HG03196 (cell line): ENCODE data around the gene VPS11.
"Not testable (repeated sequence)": the region's sequence is repeated elsewhere in the genome, so short reads cannot be mapped to it uniquely, and the experiment has no call there.

Source experiments
- ATAC-seq: cut with Tn5 transposase; IDR thresholded peaks from one replicate; pipeline ENCODE4 v1.9.1; 2021; ENCODE audit not compliant: unreplicated experiment

VPS11 gene

DNA sequence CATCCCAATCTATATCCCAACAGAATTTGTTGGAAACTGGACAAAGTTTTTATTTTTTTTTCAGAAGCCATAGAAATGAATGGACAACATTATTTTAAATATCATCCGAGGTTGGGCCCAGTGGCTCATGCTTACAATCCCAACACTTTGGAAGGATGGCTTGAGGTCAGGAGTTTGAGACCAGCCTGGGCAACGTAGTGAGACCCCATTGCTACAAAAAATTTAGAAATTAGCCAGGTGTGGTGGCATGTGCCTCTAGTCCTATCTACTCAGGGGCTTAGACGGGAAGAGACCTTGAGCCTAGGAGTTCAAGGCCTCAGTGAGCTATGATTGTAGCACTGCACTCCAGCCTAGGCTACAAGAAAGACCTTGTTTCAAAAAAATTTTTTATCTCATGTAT lies 32.8 kb upstream of the VPS11 start:
- ATAC-seq, result no peak

DNA sequence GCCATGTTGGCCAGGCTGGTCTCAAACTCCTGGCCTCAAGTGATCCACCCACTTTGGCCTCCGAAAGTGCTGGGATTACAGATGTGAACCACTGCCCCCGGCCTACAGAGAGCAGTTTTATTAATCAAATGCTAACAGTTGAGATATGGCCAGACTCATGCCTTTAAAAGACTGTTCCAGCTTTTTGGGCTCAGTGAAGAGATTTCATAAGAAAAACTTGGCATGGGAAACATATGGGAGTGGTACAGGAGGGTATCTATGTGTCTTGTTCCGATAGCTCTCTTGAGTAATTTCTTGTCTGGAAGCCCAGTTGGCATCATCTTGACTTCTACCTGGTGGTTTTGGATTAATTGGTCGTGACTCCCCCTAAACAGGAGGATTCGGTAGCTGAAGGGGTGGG lies 28.7 kb upstream of the VPS11 start:
- ATAC-seq, result no peak

DNA sequence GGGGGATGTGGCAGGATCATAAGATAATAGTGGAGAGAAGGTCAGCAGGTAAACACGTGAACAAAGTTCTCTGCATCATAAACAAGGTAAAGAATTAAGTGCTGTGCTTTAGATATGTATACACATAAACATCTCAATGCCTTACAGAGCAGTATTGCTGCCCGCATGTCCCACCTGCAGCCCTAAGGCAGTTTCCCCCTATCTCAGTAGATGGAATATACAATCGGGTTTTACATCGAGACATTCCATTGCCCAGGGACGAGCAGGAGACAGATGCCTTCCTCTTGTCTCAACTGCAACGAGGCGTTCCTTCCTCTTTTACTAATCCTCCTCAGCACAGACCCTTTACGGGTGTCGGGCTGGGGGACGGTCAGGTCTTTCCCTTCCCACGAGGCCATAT lies 28.1 kb upstream of the VPS11 start:
- ATAC-seq, result not testable (repeated sequence)

DNA sequence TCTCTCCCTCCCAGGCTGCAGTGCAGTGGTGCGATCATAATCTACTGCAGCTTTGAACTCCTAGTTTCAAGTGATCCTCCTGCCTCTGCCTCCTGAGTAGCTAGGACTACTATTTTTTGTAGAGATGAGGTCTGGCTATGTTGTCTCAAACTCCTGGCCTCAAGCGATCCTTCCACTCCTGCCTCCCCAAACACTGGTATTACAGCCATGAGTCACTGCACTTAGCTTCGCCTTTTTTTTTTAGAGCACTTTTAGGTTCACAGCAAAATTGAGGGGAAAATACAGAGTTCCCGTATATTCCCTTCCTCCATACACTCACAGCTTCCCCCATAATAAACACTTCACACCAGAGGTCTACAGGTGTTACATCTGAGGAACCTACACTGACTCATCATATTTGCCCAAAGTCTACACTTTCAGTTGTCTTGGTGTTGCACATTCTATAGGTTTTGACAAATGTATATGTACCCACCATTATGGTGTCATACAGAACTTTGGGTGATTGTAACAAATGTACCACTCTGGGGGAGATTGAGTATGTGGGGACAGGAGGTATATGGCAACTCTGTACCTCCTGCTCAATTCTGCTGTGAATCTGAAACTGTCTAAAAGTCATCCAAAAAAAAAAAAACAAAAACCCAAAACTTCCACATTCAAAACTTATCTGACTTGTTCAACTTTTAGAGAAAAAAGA lies 25.6 kb upstream of the VPS11 start:
- ATAC-seq, result no peak

DNA sequence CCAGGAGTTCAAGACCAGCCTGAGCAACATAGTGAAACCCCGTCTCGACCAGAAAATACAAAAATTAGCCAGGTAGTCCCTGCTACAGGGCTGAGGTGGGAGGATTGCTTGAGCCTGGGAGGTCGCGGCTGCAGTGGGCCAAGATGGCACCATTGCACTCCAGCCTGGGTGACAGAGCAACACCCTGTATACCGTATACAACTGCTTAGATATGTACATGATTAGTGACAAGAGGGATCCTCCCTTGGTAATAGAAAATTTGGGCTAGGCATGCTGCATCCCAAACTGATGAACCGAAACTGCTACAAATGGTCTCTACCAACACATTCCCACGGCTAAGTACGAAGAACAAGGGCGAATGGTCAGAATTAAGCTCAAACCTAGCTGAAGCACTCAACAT lies 24.7 kb upstream of the VPS11 start:
- no peak for ATAC-seq

DNA sequence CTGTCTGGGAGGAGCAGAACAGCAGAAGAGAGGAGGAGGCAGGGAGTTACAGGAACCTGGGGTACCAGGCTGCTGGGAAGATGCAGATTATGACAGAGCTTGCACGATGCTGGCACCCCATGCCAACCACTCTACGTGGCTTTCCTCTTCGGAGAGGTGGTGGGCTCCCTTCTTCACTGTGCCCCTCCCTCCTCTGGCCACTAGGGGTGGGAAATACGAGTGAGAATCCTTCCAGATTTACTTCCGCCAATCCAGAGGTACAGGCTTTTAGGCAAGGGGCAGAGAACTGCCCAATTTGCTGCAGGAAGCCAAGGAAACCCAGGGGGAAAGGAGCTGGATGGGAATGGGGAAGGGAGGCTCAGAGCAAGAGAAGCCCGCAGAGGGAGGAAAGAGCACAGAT lies 22.9 kb upstream of the VPS11 start:
- ATAC-seq, result no peak

DNA sequence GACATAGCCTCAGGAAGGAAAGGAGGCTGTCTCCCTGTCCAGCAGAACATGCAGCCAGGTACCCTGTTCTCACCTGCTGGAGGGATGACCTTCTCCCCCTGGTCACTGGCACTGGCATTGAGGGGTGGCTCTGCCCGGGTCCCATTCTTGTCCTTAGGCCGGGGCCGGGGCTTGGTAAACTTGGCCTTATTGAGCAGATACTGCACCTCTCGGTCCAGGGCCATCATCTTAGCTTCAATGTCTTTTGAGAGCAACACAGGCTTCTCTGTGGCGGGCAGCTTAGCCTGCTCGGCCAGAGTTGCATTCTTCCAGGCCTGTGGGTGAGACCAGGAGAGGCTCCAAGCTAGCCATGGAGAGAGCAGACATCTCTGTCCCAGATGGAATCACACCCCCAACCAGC lies 21.1 kb upstream of the VPS11 start:
- no peak for ATAC-seq

DNA sequence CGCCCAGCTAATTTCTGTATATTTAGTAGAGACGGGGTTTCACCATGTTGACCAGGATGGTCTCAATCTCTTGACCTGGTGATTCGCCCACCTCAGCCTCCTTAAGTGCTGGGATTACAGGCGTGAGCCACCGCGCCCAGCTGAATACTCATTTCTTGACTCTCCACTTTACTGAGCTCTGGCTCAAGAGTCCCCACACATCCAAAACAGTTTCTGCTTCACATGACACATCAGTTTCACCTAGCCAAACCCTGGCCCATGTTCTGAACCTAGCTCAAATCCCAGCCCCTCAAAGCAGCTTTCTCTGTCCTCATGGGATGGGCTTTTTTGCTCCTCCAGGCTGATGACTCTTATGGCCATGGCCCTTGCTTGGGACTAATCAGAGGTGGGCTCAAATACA lies 20.4 kb upstream of the VPS11 start:
- ATAC-seq, result no peak

DNA sequence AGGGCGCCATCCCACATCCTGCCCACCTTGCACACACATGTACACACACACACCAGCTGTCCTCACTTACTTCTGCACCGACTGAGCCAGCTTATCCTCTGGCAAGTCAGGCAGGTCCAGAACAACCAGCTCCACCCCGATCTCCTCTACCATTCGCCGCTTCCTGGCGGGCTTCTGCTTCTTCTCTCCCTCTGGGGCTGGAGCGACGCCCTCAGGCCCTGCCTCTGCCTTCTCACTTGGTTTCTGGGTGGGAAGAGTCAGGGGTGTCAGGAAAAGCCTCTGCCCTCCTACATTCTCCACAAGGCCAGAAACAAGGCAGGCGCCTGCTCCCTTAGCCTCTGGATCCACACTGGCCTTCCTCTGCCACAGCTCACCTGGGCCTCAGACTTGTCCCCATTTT lies 19.0 kb upstream of the VPS11 start:
- ATAC-seq, result no peak

DNA sequence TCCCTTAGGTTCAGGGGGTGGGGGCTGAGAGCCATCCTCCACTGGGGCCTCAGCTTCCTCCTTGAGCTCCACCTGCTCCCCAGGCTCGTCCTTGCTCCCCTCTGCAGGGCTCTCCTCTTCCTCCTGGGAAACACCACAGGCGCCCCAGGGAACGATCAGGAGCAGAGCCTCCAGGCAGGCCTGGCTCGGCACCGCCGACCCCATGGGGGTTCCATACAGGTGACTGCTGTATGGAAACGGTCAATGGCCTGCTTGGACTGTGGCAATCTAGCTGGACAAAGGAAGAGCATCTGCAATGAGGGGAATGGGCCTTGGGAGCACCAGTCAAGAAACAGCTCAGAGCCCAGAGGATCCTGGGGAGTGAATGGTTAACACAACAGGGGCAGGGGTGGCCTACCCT lies 18.5 kb upstream of the VPS11 start:
- no peak for ATAC-seq

DNA sequence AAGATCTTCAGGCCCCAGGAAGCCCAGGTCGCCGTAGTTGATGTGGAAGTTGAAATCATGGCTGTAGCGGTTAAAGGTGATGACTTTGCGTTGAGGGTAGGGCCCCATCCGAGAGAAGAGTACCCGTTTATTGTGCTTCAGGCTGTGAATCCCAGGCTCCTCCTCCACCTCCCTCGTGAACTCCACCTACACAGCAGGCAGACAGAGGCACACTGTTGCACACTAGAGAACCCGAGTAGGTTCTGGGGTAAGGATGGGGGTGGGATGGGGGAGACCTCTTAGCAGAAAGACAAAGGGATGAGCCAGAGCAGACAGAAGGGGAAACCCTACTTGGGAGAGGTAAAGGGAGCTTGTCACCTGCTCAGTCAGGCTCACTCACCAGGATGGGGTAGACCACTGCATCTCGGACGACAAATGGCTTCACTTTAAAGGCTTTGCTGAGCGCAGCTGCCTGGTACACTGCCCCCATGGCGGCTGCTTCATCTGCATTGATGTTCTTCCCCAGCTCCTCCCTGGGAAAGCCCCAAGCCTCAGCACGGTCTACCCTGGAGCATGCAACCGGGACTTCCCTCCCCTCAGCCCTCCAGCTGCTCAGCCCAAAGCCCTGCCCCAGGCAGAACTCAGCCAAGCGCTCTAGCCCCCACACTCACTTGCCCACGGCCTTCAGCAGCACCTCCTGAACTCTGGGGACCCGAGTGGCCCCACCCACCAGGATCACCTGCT lies 16.0 kb upstream of the VPS11 start:
- ATAC-seq, result peak; percentile 38

DNA sequence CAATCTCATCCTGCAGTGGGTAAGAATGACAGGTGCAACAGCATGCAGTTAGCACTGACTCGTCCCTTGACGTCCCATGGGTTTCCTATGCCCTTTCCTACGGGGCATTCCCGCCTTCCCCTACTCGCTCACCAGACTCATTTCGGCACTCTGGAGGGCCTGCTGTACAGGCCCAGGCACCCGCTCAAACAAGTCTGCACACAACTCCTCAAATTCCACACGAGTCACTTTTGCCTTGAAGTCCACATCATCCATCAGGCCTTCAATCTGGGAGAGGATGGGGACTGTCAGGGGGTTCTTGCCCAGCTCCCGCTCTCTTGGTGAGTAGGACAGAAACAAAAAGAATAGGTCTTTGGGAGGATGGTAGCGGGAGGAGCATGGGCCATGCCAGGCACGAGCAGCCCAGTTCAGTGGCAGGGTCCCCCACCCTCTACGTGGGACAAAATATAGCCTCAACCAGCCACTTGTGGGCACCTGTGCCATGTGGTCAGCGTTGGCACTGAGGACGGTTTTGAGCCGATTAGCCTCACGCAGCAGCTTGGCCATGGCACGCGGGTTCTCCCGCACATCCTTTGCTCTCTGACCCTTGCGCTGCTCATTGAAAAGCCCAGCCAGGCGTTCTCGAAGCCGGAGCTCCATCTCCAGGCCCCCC lies 15.3 kb upstream of the VPS11 start:
- no peak for ATAC-seq

DNA sequence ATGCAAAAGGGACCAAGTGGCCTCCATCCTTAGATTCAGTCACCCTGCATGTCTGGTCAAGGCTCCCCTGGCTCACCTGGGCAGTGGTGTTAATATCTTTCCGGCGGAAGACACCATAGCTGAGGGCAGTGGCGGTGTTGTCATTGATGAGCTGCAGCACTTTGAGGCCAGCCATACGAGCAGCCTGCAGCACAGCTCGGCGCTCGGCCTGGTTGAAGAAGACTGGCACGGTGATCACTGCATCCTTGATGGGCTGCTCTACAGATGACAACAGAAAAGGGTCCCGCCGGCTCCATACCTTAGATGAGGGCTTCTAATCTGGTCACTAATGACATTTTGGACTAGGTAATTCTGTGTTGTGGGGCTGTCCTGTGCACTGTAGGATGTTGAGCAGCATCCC lies 13.2 kb upstream of the VPS11 start:
- no peak for ATAC-seq

DNA sequence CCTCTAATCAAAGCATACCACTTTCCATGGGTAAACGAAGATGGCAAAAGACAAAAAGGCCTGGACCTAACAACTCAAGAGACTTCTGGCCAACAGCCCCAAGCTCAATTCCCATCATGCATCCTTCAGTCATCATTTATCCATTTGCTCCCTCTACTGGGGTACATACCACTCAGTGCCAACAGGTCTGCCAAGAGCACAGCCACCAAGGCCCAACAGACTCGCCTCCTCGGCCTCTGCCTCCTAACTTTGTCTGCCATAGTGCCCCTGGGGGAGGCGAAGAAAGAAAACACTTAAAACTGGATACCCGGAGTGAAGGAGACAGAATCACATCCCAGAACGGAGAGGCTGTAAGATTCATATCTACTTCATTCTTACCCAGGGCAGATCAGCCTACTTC lies 11.7 kb upstream of the VPS11 start:
- no peak for ATAC-seq

DNA sequence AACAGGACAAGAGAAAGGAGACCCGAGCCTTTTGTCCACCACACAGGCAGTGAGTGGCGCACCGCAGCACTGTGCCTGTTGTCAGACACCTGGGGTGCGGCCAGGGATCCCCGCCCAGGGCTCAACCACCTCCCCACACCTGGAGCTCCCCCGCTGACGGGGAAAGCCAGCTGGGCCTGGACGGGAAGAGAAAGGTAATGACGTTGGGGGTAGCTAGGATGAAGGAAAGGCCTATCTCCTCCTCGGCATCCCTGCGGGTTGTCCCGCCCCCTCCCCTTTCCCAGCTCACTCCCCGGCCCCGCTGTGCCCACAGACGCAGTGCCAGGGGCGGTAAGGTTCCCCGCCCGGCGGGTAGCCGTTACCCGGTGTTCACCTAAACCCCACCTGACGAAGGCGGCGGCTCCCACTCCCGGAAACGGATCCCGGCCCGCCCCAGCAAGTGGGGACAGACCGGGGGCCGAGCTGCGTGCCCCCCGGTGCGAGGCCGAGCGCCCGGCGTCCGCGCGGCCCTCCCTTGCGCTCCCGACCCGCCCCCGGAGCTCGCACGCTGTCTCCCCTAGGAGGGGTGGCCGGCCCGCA lies 11.1 kb upstream of the VPS11 start:
- ATAC-seq, result no peak

DNA sequence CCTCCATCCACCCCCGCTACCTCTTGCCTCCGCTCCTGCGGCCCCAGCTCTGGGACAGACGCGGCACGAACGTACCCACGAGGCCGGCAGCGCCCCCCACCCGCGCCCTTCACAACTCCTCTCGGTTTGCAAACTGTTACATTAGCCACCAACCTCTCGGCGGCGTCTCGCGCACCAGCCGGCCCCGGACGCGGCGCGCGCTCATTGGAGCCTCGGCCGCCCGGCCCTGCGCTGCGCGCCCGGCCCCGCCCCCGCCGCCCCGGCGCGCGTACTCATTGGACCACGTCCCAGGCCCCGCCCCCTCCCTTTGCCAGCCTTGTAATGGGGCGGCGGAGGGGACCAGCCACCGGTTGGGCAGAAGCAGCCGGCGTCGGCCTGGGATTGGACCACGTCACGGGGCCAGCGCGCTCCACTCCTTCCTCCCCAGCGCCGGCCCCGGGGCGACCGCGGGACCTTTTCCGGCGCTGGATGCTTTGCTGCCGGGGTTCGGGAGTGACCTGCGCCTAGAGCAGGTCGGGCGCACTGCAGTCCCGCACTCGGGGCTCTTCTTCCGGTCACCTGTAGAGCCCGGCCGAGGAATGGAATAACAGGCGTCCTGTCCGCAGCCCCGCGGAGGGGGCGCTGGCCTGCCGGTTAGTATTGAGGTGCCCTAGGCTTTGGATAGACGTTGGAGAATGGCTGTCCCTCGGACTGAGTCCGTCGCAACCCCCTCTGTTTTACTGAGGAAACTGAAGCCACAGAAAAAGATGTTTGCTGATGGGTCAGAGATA lies 10.4 kb upstream of the VPS11 start, which contains the start of gene HYOU1:
TSS of gene HYOU1 (minus strand) at position 206 of the 770 bp plus-strand sequence. CDS start 1,045 bp downstream, outside the sequence.
- ATAC-seq, result peak; percentile 86

DNA sequence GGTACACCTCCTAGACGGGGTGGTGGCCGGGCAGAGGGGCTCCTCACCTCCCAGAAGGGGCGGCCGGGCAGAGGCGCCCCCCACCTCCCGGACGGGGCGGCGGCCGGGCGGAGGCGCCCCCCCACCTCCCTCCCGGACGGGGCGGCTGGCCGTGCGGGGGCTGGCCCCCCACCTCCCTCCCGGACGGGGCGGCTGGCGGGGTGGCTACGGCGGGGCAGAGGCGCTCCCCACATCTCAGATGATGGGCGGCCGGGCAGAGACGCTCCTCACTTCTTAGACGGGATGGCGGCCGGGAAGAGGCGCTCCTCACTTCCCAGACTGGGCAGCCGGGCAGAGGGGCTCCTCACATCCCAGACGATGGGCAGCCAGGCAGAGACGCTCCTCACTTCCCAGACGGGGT lies 8.5 kb upstream of the VPS11 start:
- ATAC-seq, result not testable (repeated sequence)

DNA sequence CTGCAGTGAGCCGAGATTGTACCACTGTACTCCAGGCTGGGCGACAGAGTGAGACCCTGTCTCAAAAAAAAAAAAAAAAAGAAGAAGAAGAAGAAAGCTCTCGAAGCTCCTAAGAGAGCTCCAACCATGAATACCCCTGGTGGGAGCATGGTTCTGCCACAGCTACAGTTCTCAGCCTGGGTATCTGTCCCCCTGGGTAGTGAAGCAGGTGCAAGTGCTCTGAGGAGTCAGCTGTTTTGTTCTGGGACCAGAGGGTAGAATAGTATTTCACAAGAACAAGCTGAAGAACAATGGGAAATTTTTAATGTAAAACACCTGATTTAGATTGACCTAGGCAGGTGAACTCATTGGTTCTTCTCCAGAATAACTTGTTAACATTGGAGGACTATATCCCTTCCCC lies 6.4 kb upstream of the VPS11 start:
- no peak for ATAC-seq

DNA sequence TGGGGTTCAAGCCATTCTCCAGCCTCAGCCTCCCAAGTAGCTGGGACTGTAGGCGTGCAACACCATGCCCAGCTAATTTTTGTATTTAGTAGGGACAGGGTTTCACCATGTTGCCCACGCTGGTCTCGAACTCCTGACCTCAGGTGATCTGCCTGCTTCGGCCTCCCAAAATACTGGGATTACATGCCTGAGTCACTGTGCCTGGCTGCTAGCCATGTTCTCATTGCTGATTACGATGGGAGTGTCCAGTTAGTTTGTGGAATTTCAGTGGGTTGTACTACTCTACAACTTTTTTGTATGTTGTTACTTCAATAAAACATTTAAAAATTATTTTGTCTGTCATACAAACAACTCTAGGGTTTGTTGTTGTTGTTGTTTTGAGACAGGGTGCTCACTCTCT lies 4.8 kb upstream of the VPS11 start:
- no peak for ATAC-seq

DNA sequence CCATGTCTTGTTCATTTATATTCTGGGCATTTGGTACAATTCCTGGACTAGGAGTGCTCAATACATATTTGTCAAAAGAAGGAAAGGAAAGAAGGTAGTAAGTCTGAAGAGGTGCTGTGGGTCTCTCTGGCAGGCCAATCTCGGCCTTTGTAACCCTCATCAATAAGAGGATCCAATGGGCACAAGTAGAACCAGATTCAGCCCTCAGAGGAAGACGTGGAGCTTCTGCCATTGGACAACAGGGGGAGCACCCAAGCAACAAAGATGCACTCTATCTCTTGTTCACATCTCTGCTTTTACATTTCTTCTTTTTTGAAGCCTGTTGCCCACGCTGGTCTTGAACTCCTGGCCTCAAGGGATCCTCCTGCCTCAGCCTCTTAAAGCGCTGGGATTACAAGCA lies 2.2 kb upstream of the VPS11 start:
- ATAC-seq, result no peak

DNA sequence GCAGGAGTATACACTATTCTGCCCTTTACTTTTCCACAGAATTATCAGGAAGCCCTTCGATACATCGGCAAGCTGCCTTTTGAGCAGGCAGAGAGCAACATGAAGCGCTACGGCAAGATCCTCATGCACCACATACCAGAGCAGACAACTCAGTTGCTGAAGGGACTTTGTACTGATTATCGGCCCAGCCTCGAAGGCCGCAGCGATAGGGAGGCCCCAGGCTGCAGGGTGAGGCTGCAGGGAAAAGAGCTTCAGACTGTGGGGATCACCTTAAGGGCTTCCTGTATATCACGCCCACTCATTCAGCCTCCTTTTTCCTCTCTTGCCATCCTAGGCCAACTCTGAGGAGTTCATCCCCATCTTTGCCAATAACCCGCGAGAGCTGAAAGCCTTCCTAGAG lies 10.2 kb downstream of the VPS11 start:
- ATAC-seq, result no peak
